Hematopoietic multipotent progenitor cell treated with erythropoietin and hydrocortisone succinate and interleukin-3 and kit ligand, for 6 days (in vitro differentiated cells): ENCODE measurements around the gene CDH23.

Experiments
- DNase-seq: peaks from one replicate; pipeline ENCODE4 v3.0.0-alpha.2; 2015

Gene CDH23

DNA sequence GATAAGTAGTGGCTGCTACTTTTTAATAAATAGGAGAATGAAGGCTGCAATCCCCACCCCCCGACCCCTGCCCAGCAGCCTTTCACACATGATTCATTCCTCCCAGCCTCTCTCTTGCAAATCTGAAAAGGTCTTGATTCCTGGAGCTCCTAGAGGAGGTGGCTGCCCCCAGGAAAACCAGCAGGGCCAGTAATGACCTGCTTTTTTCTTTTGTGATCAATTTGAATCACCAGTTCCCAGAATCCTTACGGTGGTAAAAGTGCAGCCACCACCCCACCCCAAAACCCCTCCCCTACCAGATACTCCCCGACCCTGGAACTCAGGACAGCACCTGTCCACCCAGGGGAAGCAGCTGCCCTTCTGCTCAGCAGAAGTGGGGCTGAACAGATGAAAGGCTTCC is 213.9 kb downstream of the CDH23 start:
- no peak for DNase-seq

DNA sequence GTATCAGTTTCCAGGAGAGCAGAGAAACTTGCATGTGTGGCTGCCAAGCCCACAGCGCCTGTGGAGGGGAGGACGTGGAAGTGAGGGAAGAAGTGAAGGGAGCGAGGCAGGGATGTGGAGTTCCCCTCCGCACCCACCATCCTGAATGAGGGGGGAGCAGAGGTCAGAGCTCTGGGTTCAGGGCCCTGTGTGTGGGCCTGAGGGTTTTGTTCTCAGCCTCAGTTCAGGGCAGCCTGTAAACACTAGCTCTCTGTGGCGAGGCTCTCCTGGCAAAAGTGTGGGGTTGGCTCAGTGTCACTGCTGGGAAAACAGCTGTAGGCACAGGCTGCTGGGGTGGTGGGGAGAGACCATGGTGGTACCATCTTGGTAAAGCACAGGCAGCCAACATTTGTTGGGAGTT is 214.4 kb downstream of the CDH23 start:
- no peak for DNase-seq

DNA sequence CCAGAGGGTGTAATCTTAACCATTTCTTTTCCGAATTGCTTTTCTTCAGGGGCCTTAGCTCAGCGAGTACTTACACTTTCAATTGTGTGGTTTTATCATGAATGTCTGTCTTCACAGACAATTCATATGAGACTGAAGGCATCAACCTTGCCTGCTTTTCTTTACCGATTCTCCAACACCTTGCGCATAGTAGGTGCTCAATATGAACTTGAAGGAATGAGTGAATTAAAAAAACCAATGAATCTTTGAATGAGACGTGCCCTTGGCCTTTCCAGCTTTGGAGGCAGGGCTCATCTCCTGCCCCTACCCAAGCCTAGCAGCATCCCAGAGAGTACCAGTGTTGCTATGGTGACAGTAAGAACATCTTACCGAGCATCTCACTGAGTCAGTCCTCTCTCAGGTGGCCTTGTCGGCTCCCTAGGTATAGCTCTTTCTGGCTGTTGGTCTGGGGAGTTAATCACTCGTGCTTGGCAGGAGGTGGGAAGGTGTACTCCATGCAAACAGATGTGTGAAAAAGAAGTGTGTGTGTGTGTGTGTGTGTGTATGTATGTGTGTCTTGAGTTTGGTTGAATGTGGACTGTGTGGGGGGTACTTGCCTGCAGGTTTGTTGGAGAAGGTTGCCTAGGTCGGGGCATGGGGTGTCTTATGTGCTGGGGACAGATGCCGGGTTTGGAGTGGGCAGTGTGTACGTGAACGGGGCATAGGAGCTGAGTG is 215.1 kb downstream of the CDH23 start:
- DNase-seq, result no peak

GRCh38 chr10:71613261-71613777 is 216.6 kb downstream of the CDH23 start:
- no peak for DNase-seq

DNA sequence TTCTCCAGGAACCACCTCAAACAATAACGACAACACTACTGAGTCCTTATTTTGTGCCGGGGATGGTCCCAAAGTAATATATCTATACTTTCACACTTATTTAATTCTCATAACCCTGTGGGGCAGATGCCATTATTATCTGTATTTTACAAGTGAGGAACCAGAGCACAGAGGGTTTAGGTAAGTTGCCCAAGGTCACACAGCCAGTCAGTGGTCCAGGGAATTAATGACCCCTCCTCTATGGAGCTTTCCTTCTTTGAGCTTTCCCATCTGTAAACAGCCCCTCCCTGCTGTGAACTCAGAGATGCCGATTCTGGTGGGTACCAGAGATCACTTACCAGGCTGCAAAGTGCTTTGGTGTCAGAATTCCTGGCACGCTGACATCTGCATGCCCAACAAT is 217.2 kb downstream of the CDH23 start:
- DNase-seq, result no peak

DNA sequence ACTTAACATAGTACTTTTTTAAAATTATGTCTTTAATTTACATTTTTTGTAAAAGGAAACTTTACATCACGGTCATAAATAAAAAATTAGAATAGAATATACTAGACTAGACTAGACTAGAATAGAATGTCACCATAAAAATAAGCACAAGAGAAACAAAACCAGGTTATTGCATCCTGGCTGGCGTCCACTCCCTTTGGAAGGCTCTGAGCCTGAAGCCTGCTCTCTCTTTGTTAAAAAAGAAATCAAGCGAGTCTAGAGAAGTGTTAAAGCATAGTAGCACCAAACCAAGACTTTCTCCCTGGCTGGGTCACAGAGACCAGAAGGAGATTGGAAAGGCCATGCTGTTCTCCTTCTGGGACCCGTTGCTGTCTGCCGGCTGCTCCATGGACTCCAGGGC is 218.2 kb downstream of the CDH23 start:
- no peak for DNase-seq

- no peak for DNase-seq
Observed at GRCh38 chr10:71615538-71616329, 219.0 kb downstream of the CDH23 start.

- no peak for DNase-seq
Observed at GRCh38 chr10:71616817-71617654, 220.3 kb downstream of the CDH23 start.

- DNase-seq, result no peak
Observed at GRCh38 chr10:71618176-71618575, 221.5 kb downstream of the CDH23 start.

- no peak for DNase-seq
Observed at GRCh38 chr10:71618598-71618997, 221.9 kb downstream of the CDH23 start.

- DNase-seq, result no peak
Observed at GRCh38 chr10:71620642-71621041, 223.9 kb downstream of the CDH23 start.

GRCh38 chr10:71621231-71622153 is 224.8 kb downstream of the CDH23 start:
- no peak for DNase-seq

DNA sequence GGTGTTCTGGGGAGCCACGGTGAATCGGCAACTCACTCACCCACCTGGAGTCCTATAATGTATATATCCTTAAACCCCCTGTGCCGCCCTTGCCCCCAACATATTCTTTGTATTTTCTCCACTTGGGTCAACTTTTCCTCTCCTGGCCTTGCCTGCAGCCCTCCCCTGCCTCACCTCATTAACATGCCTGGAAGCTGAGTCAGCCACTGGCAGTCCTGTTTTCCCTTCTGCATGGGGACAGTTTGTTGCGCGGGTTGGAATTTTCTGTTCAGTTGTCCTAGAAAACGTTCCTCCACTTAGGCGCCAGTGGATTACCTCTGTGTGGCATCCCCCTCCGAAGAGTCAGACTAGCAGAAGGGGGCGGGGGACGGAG is 225.4 kb downstream of the CDH23 start:
- no peak for DNase-seq

- no peak for DNase-seq
Observed at GRCh38 chr10:71622616-71623015, 225.9 kb downstream of the CDH23 start.

DNA sequence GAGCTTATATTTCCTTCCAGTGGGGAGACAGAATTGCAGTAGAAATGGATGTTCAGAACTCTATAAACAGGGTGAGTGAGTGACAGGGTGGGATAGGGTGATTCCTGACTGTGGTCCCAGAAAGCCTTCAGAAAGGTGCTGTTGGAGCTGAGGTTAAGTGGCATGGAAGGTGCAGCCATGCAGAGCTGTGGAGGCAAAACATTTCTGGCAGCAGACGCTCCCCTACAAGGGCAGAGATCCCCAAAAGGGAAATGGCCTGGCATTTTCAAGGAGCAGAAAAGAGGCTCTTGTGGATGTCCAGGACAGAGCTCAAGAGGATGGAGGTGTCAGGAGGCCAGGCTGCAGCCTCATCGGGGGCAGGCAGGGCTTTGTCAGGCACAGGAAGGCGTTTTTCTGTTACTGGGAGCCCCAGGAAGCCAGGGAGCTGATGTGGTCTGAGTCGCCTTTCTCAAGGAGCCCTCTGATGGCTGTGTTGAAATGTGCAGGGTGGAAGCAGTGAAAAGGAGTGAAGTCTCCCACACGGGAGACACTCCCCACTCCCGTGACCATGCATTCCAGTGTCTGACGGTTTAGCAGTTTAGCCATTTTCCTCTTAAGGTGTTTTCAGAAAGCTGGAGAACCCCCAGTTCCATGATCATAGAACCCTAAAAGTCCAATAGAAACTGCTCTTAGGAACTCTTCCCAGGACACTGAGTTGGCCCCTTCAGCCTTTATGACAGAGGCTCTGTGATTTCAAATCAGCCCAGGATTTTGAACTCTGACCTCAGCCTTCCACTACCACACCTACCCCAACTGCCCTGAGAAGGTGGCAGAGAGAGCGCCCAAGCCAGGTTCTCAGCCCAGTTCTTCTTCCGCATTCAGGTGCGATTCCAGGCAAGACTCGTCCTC is 226.6 kb downstream of the CDH23 start:
- DNase-seq, result peak; percentile 61

DNA sequence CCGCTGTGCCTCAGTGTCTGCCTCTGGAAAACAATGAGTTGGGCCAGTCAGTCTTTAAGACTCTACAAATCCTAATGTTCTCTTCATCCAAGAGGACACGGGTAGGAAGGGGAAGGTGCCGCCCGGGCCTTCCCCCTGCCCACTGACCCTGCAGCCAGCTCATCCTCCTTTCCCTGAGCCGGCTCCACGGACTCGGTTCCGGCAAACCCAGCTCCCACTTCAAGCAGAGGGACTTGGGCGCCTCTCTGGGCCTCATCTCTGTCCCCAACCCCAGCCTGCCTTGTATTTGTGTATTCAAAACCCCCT is 227.2 kb downstream of the CDH23 start:
- DNase-seq, result no peak

DNA sequence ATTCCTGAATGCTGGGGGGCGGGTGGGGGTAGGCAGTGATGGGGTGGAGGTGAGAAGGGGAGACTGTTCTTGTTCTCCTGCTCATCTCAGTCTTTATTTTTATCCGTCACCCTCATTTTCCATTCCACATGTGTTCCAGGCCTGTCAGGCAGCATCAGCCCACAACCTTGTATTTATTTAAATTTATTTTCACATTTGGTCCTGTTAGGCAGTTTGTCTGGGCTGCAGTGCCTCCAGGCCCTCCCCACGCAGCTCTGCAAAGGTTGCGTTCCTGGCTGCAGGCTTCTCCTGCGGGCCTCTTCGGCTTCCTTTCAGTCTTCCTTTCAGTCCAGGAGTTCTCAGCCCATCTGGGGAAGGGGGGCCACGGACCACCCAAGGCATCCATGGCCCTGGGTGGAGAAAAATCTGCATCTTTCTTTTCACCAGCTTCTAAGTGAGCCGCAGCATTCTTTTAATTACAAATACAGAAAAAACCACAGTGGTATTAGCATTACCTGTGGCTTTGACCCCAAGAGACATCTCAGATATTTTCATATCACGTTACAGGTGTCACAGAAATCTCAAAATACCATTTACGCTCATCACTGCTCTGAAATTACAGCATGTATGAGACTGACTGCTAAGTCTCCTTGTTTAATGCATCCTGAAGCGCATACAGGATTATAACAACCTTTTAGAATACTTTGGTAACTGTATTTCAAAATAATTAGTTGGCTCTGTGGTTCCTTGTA is 228.9 kb downstream of the CDH23 start:
- DNase-seq, result no peak

DNA sequence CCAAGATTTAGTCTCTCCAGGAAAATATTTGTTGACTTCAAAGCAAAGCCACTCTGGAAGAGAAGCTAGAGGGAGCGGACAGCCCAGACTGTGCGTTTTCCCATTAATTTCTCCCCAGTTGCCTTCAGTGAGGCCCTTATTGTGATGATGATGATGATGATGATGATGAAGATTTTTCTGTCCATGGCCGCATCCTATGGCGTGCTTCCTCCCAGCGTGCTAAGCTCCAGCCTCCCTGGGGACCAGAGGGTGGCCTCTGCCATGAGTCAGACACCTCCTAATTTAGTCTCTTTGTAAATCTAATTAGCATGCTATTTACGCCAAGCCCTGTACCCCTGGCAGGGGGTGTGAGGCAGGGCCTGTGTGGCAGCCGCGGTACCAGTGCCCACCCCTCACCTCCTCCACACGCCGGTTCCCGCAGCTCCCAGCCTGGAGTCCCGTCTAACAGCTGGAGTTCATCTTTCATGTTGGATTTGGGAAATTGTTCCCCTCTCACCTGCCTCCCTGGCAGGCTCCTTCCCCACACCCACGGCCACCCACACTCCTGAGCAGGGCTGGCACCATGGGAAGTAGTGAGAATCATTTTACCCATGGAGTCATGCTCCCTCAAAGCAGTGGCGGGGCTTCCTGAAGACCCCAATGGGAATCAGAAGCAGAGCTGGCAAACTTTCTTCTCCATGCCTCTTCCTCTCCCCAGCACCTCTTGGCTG is 230.7 kb downstream of the CDH23 start:
- no peak for DNase-seq

DNA sequence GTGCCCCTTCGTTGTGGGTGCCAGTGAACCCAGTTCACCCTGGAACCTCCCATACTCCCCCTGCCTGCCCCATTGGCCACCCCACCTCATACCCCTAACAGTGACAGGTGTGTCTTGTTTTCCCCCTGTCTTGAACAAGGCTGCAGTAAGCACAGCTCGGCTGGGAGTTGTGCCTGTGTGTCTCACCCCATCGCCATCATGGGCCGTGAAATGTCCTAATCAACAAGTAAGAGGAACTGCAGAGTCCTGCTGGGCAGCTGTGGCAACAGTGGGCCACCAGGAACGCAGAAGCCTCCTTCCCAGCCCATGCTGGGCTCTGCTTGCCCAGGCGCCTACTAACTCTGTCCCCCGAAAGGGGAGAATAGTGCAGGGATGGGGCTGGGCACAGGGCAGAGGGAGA is 231.2 kb downstream of the CDH23 start:
- no peak for DNase-seq

DNA sequence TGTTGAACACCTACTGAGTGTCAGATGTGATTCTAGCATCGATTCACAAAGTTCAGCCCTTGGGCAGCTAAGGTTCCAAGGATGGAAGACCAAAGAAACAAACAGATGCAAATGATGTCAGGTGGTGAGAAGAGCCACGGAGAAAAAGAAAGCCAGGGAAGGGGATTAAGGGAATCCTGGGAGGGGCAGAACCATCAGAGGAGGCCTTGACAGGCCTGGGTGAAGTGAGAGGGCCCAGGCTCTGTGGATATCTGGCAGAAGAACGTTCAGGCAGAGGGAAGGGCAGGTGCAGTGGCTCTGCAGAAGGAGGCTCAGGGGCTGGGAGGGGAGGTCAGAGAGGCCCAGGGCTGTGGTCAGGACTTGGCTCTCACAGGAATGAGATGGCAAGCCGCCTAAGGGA is 232.4 kb downstream of the CDH23 start:
- DNase-seq, result no peak
